Endothelial cell of umbilical vein (primary cell): ENCODE measurements around the gene TTN. TPM values are rescaled to one million over a fixed set of nuclear protein-coding genes. Genes with fewer than 3 reads are reported as not detected.

Experiments used
- BruUV-seq: library from RNA; stranded (reverse); fragments of 400-500 nt; replicated peaks from 2 replicates; lab custom pipeline; 2021; lab: Mats Ljungman, UMichigan
- CTCF ChIA-PET: fragments of 300-600, 350-600 bp; sonication (Branson Sonifier 250); formaldehyde crosslinking; loops from one replicate; lab custom pipeline; 2021; ENCODE audit warnings: antibody characterized with exemption, inconsistent platforms; lab: Charles Lee
- POLR2A ChIA-PET: fragments of 300-600, 350-600 bp; sonication (Branson Sonifier 250); formaldehyde crosslinking; loops from one replicate; lab custom pipeline; 2021; ENCODE audit warnings: antibody characterized with exemption, inconsistent platforms; lab: Charles Lee
- DNase-seq: peaks from one replicate; pipeline ENCODE4 v3.0.0-alpha.2; 2011; ENCODE audit warnings: low read depth, low spot score
- FAIRE-seq: peaks from 2 replicates; lab custom pipeline; 2011; peaks lifted over from hg19 to GRCh38; lab: Jason Lieb, UNC
- H2AFZ ChIP-seq: 2 replicates; pipeline ENCODE4 v1.6.0; 2012; ENCODE audit warnings: low read depth, low read length, control low read depth, inconsistent platforms
- H3K27ac ChIP-seq: 2 replicates; pipeline ENCODE4 v1.5.1; 2011; ENCODE audit warnings: low read depth, mild to moderate bottlenecking, control low read depth, low read length, moderate library complexity; ENCODE audit not compliant: insufficient read depth
- H3K27me3 ChIP-seq, 2 experiments: 2 replicates each; pipeline versions ENCODE4 v1.6.0 to v1.6.1; 2011; ENCODE audit warnings: low read length in 2 of 2, mixed read lengths in 1 of 2; ENCODE audit not compliant: control insufficient read depth in 2 of 2, insufficient read depth in 2 of 2
- H3K36me3 ChIP-seq, 2 experiments: 2 replicates in 1 of 2; 3 replicates in 1 of 2; pipeline ENCODE4 v1.5.1; 2011; ENCODE audit warnings: low read length in 2 of 2, mild to moderate bottlenecking in 1 of 2, moderate library complexity in 1 of 2; ENCODE audit not compliant: control insufficient read depth in 2 of 2, insufficient read depth in 2 of 2; ENCODE audit errors: extremely low read depth in 1 of 2
- H3K4me1 ChIP-seq: 3 replicates; pipeline ENCODE4 v1.5.1; 2011; ENCODE audit warnings: mild to moderate bottlenecking, low read length; ENCODE audit not compliant: control insufficient read depth, insufficient read depth; ENCODE audit errors: extremely low read depth
- H3K4me2 ChIP-seq: 2 replicates; pipeline ENCODE4 v1.6.1; 2011; ENCODE audit warnings: low read length, control low read depth, mixed read lengths; ENCODE audit not compliant: insufficient read depth
- H3K4me3 ChIP-seq, 3 experiments: fragments of 200-600 bp in 1 of 3; sonication (generic), shearing (Covaris generic) in 1 of 3; replicated peaks in 1 of 3; 2 replicates each; pipeline ENCODE4 v1.5.1; 2011 to 2016; ENCODE audit warnings: control low read depth in 3 of 3, low read length in 3 of 3, mild to moderate bottlenecking in 2 of 3, inconsistent platforms in 1 of 3, low read depth in 1 of 3, moderate library complexity in 1 of 3; ENCODE audit not compliant: insufficient read depth in 1 of 3
- H3K79me2 ChIP-seq: 2 replicates; pipeline ENCODE4 v1.6.0; 2012; ENCODE audit warnings: low read length, inconsistent platforms; ENCODE audit not compliant: control insufficient read depth, insufficient read depth
- H3K9ac ChIP-seq: replicated peaks from 2 replicates; pipeline ENCODE3; 2011; ENCODE audit warnings: low read length, control low read depth; ENCODE audit not compliant: insufficient read depth; ENCODE audit errors: extremely low read depth
- H3K9me1 ChIP-seq: replicated peaks from 3 replicates; pipeline ENCODE4 v1.6.0; 2011; ENCODE audit warnings: mild to moderate bottlenecking, low read length; ENCODE audit not compliant: control insufficient read depth, insufficient read depth; ENCODE audit errors: extremely low read depth
- H3K9me3 ChIP-seq: replicated peaks from 2 replicates; pipeline ENCODE4 v1.5.1; 2012; ENCODE audit warnings: low read length, inconsistent platforms; ENCODE audit not compliant: control insufficient read depth, insufficient read depth
- H4K20me1 ChIP-seq: replicated peaks from 2 replicates; pipeline ENCODE3; 2011; ENCODE audit warnings: mild to moderate bottlenecking, low read length; ENCODE audit not compliant: control insufficient read depth, insufficient read depth; ENCODE audit errors: extremely low read depth
- EZH2 ChIP-seq: IDR thresholded peaks from 2 replicates; pipeline ENCODE4 v1.6.1; 2012; ENCODE audit warnings: borderline replicate concordance, low read depth, mild to moderate bottlenecking, moderate library complexity, low read length, inconsistent platforms; ENCODE audit not compliant: severe bottlenecking
- FOS ChIP-seq: IDR thresholded peaks from 2 replicates; pipeline ENCODE4 v1.6.1; 2011; ENCODE audit warnings: mild to moderate bottlenecking, low read length, moderate library complexity, borderline replicate concordance; ENCODE audit not compliant: insufficient read depth
- POLR2A ChIP-seq: IDR thresholded peaks from 2 replicates; pipeline ENCODE4 v1.6.1; 2012; ENCODE audit warnings: low read depth, mild to moderate bottlenecking, control low read depth, low read length
- dilution Hi-C: fragments of 300-500 bp; cut with MboI; formaldehyde crosslinking; loops from one replicate; pipeline ENCODE4 v1.15.0; 2019; ENCODE audit warnings: low sequenced_read_pairs; ENCODE audit not compliant: extremely low pct_ligation_motif_present
- intact Hi-C: fragments of 100-400 bp; cut with micrococcal nuclease; formaldehyde crosslinking; loops from one replicate; pipeline ENCODE4 v1.10.0; 2022
- polyA plus RNA-seq, 4 experiments: library from polyadenylated mRNA; depleted of rRNA in 3 of 4; stranded (reverse) in 3 of 4; unstranded in 1 of 4; fragments of >200 nt; gene quantifications; 2 replicates each; pipeline versions ENCODE4 v1.2.1 to v1.2.3, GENCODE V29; 2011 to 2012; ENCODE audit warnings: missing spikeins in 1 of 4
- total RNA-seq: library from RNA; stranded (reverse); gene quantifications from 2 replicates; pipeline ENCODE4 v1.2.3, GENCODE V29; 2021
- TF ChIP-seq, protein P1 (sequence below), 2 donors: IDR thresholded peaks; 1 replicate in 1 of 2; 2 replicates in 1 of 2; pipeline ENCODE4 v1.5.1; 2011; ENCODE audit warnings: low read length in 2 of 2, mild to moderate bottlenecking in 2 of 2, moderate library complexity in 2 of 2, control low read depth in 1 of 2, inconsistent platforms in 1 of 2, low read depth in 1 of 2; ENCODE audit not compliant: insufficient read depth in 1 of 2; ENCODE audit errors: extremely low read depth in 1 of 2

The TTN gene
- total and polyA plus RNA-seq, 2 donors (not counting 3 experiments of a cell fraction or from before 2014, with no cell fraction given), result 0.11 to 0.49 TPM

DNA sequence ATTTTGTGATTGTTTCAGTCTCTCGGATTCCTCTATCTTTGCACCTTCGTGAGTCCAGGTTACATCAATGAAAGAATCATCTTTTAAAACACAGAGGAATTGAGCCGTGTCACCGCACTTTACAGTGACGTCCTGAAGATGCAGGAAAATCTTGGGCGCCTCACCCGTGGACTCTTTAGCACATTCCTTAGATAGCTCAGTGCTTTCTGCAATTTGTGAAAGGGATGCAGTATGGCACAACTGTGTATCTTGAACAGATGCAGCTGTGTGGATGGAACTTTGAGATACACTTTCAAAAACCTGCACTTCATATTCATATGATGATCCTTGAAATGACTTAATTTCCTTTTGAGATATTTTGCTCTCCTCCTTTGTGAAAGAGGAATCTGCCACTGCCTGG, 50.9 kb downstream of the TTN start:
- ChIA-PET POLR2A (no interaction called here), CTCF (no interaction called here)
- TF ChIP-seq POLR2A, result no peak
- no peak for TF ChIP-seq EZH2
- H3K4me2 ChIP-seq, result no peak overlapping the region
- DNase-seq (no peak), FAIRE-seq (no peak)
- H2AFZ ChIP-seq, result no peak overlapping the region
- dilution Hi-C loops, result no loop called here
- no peaks in the 10 kb centered on the region for H3K9me1 ChIP-seq
- BruUV-seq, result no TSS peak
- no peak overlapping the region for H3K9ac ChIP-seq
- intact Hi-C loops, result no loop called here
- H3K9me3 ChIP-seq, result no peaks in the 10 kb centered on the region
- H3K27me3 ChIP-seq, result peaks cover 3 to 9% of the 10 kb centered on the region in 2 experiments
- H3K36me3 ChIP-seq, result no peaks in the 10 kb centered on the region
- no peaks in the 10 kb centered on the region for H3K79me2 ChIP-seq
- no peaks in the 10 kb centered on the region for H3K4me1 ChIP-seq
- no peaks in the 10 kb centered on the region for H4K20me1 ChIP-seq
- H3K4me3 ChIP-seq, result no peak overlapping the region
- H3K27ac ChIP-seq, result no peak overlapping the region

DNA sequence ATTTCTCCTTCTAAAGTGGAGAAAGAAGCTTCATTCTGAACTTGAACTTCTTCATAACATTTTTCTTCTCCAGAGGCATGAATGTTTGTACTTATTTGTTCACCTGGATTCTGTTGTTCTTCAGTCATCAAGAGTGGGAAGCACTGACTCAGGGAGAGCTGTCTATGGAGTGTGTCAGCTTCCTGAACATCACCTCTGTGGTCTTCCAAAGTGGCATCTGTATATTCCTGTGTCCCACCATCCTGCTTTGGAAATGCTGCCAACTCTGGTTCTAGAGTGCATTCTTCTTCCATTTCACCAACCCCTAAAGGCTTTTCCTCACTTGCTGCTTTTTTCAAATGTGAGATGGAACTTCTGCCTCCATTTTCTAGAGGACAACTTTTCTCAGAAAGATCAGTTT, 59.5 kb downstream of the TTN start:
- dilution Hi-C loops (no loop called here), intact Hi-C loops (no loop called here)
- Histone ChIP-seq H3K4me2 (no peak overlapping the region), H3K4me1 (no peaks in the 10 kb centered on the region), H3K4me3 (no peak overlapping the region), H3K9me1 (no peaks in the 10 kb centered on the region), H3K27me3 (peaks cover 0 to 7% of the 10 kb centered on the region in 2 experiments), H3K9ac (no peak overlapping the region), H3K27ac (no peak overlapping the region), H4K20me1 (no peaks in the 10 kb centered on the region), H3K9me3 (no peaks in the 10 kb centered on the region), H3K36me3 (no peaks in the 10 kb centered on the region), H2AFZ (no peak overlapping the region), H3K79me2 (no peaks in the 10 kb centered on the region)
- BruUV-seq, result no TSS peak
- TF ChIP-seq, protein P1, sequence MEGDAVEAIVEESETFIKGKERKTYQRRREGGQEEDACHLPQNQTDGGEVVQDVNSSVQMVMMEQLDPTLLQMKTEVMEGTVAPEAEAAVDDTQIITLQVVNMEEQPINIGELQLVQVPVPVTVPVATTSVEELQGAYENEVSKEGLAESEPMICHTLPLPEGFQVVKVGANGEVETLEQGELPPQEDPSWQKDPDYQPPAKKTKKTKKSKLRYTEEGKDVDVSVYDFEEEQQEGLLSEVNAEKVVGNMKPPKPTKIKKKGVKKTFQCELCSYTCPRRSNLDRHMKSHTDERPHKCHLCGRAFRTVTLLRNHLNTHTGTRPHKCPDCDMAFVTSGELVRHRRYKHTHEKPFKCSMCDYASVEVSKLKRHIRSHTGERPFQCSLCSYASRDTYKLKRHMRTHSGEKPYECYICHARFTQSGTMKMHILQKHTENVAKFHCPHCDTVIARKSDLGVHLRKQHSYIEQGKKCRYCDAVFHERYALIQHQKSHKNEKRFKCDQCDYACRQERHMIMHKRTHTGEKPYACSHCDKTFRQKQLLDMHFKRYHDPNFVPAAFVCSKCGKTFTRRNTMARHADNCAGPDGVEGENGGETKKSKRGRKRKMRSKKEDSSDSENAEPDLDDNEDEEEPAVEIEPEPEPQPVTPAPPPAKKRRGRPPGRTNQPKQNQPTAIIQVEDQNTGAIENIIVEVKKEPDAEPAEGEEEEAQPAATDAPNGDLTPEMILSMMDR (IDR thresholded peaks at IDR 0.05; ENCODE audit: extremely low read depth in 1 of 2, insufficient read depth in 1 of 2, low read depth in 1 of 2, low read length in 2 of 2), result no peak
- TF ChIP-seq FOS, result peak; percentile 28
- POLR2A ChIA-PET, result no interaction called here
- CTCF ChIA-PET, result interaction anchor here (1.1 kb wide), 2 partner anchors 14 to 48 kb away, joined by 4 to 6 read pairs; no protein-coding TSS in a partner anchor
- no peak for DNase-seq
- FAIRE-seq, result no peak
